Activated T-helper 17 cell treated with anti-CD3 and anti-CD28 coated beads, Interleukin-2, amount 50 U/mL, for 72 hours (primary cell): ENCODE results near the gene CCDC90B. TPM values are rescaled to one million over a fixed set of nuclear protein-coding genes. Genes with fewer than 3 reads are reported as not detected.
A peak's percentile ranks its signal among the peaks of the same experiment; 100 is the strongest.
"Not testable (repeated sequence)": the region's sequence is repeated elsewhere in the genome, so short reads cannot be mapped to it uniquely, and the experiment has no call there.

Experiments
- ATAC-seq: fragments of 150-1000 bp; cut with Tn5 transposase; replicated peaks from 2 replicates; pipeline ENCODE4 v1.10.0; 2021; ENCODE audit warnings: mild to moderate bottlenecking, moderate library complexity
- H3K27ac Mint-ChIP-seq: one replicate; pipeline ENCODE4 v1.8.0; 2022; ENCODE audit warnings: mixed read lengths
- H3K27me3 Mint-ChIP-seq: one replicate; pipeline ENCODE4 v1.8.0; 2022; ENCODE audit warnings: mixed read lengths
- H3K36me3 Mint-ChIP-seq: one replicate; pipeline ENCODE4 v1.8.0; 2022; ENCODE audit warnings: low read depth, mild to moderate bottlenecking, mixed read lengths
- H3K4me1 Mint-ChIP-seq: one replicate; pipeline ENCODE4 v1.8.0; 2022; ENCODE audit warnings: mixed read lengths
- H3K4me3 Mint-ChIP-seq: one replicate; pipeline ENCODE4 v1.8.0; 2022; ENCODE audit warnings: mild to moderate bottlenecking, mixed read lengths
- H3K9me3 Mint-ChIP-seq: one replicate; pipeline ENCODE4 v1.8.0; 2022; ENCODE audit warnings: mixed read lengths
- total RNA-seq, 2 donors: library from RNA; stranded (reverse); gene quantifications; one replicate each; pipeline ENCODE4 v1.2.3, GENCODE V29; 2022

The CCDC90B gene
- total RNA-seq, 2 donors from 2014 or later: 25.4 to 30.7 TPM

DNA sequence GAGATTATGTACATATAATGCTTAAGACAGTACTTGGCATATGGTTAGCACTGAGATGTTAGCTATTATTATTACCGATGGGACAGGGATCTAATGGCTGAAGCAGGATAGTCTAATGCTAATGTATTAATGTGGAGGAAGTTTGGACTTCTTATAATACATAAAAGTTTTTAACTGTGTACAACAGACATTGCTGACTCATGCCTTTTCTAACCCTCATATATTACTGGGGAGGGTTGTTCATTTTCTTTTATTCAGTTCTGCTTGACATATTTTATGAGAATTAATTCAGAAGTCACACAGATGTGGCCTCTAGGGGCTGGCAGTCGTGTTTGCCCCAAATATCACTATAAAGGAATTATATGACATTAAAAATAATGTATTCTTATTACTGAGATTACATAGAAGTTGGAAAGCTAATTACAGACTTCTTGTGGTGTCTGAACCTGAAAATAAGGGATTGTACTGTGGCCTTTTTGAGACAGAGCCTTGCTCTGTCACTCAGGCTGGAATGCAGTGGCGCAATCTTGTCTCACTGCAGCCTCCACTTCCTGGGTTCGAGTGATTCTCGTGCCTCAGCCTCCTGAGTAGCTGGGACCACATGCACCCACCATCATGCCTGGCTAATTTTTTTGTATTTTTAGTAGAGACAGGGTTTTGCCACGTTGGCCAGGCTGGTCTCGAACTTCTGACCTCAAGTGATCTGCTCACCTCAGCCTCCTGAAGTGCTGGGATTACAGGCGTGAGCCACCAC is 10.1 kb downstream of the CCDC90B start:
- Mint-ChIP-seq H3K27ac (no peak overlapping the region), H3K9me3 (no peaks in the 10 kb centered on the region), H3K4me1 (peaks cover 8% of the 10 kb centered on the region), H3K4me3 (no peak overlapping the region), H3K27me3 (no peaks in the 10 kb centered on the region), H3K36me3 (peaks cover 90% of the 10 kb centered on the region)
- no peak for ATAC-seq

DNA sequence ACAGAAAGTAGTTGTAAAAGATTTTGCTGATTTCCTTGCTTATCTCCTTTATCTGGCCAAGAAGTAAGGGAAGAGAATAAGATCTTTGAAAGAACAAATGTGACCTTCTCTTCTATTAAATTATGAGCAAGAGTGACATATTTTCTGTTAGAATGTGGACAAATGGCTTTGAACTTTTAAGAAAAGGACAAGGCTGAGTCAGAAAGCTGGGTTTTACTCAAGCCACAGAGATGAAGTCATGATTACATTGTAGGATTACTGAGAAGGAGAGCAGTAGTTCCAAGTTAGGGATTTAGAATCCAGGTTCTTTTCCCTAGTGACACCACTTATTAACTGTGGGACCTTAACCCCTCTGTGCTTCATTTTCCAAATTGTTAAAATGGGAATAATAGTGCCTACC is 13.5 kb downstream of the CCDC90B start:
- ATAC-seq: peak; percentile 65
- Mint-ChIP-seq H3K27me3 (no peaks in the 10 kb centered on the region), H3K4me1 (peaks cover 21% of the 10 kb centered on the region), H3K27ac (no peak overlapping the region), H3K36me3 (peaks cover 93% of the 10 kb centered on the region), H3K9me3 (no peaks in the 10 kb centered on the region), H3K4me3 (no peak overlapping the region)

DNA sequence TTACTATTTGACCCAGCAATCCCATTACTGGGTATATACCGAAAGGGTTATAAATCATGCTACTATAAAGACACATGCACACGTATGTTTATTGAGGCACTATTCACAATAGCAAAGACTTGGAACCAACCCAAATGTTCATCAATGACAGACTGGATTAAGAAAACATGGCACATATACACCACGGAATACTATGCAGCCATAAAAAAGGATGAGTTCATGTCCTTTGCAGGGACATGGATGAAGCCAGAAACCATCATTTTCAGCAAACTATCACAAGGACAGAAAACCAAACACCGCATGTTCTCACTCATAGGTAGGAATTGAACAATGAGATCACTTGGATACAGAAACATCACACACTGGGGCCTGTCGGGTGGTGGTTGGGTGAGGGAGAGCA is 14.4 kb downstream of the CCDC90B start:
- H3K9me3 Mint-ChIP-seq, H3K4me3 Mint-ChIP-seq, H3K27me3 Mint-ChIP-seq, H3K27ac Mint-ChIP-seq, ATAC-seq: not testable (repeated sequence)
- Mint-ChIP-seq H3K36me3 (peaks cover 93% of the 10 kb centered on the region), H3K4me1 (peaks cover 26% of the 10 kb centered on the region)

DNA sequence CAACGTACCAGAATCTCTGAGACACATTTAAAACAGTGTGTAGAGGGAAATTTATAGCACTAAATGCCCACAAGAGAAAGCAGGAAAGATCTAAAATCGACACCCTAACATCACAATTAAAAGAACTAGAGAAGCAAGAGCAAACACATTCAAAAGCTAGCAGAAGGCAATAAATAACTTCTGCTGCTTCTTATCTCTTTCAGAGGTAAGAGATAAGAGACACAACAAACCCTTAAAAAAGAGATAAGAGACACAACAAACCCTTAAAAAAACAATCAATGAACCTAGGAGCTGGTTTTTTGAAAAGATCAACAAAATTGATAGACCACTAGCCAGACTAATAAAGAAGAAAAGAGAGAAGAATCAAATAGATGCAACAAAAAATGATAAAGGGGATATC is 17.1 kb downstream of the CCDC90B start:
- Mint-ChIP-seq H3K27ac (peak overlapping the region; percentile 40), H3K4me1 (peaks cover 26% of the 10 kb centered on the region), H3K36me3 (peaks cover 95% of the 10 kb centered on the region)
- ATAC-seq, H3K9me3 Mint-ChIP-seq, H3K27me3 Mint-ChIP-seq, H3K4me3 Mint-ChIP-seq: not testable (repeated sequence)

DNA sequence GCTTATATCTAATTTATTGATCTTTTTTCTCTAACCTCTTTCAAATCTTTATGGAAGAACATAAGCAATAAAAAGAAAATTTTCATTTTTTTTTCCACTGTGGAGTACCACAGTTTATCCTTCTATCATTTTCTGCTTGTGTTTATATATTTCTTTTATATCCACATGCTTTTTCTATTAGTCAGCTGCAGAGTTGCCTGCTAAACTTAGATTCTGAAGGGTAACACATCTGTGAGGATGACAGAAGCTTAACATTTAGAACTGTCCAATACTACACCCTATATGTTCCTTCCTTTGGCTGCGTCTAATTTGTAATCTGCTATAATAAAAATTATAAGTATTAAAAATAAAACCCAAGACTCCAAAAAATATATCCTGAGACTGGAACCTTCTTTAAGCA is 20.8 kb downstream of the CCDC90B start:
- Mint-ChIP-seq H3K4me3 (no peak overlapping the region), H3K36me3 (peaks cover 93% of the 10 kb centered on the region), H3K4me1 (peaks cover 23% of the 10 kb centered on the region), H3K27me3 (no peaks in the 10 kb centered on the region), H3K27ac (no peak overlapping the region), H3K9me3 (no peaks in the 10 kb centered on the region)
- no peak for ATAC-seq

DNA sequence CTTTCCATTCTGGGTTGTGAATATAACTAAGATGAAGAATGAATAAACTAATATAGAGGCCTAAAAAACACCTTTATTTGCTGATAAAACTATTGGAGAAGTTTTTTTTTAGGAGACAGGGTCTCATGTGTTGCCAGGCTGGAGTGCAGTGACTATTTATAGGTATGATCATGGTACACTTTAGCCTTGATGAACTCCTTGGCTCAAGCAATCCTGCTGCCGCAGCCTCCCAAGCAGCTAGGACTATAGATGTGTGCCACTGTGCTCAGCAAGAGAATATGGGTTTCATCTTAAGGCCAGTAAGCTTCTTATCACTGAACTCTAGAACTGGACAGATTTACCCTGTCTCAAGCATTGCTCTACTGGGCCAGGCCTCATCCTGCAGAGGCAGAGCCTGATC is 26.6 kb downstream of the CCDC90B start:
- no peaks in the 10 kb centered on the region for H3K9me3 Mint-ChIP-seq
- no peak overlapping the region for H3K27ac Mint-ChIP-seq
- H3K27me3 Mint-ChIP-seq: no peaks in the 10 kb centered on the region
- peaks cover 65% of the 10 kb centered on the region for H3K36me3 Mint-ChIP-seq
- no peak overlapping the region for H3K4me3 Mint-ChIP-seq
- no peaks in the 10 kb centered on the region for H3K4me1 Mint-ChIP-seq
- ATAC-seq: no peak

DNA sequence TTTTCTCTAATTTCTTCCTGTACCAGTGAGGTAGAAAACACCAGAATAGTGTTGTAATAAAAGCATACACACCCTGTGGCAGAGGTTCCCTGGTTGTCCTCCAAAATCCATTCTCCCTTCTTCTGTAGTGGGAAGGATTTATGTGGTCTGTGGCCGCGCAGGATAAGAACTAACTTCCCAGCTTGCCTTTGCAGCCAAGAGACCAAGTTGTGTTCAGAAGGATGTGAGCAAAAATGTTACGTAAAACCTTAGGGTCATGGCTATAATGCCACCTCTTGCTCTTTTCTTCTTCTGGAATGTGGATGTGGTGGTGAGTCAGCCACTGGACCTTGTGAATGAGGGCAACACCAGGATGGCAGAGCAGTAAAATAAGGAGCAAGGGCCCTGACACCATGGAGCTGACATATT is 28.4 kb downstream of the CCDC90B start:
- Mint-ChIP-seq H3K27me3 (no peaks in the 10 kb centered on the region), H3K9me3 (no peaks in the 10 kb centered on the region), H3K27ac (no peak overlapping the region), H3K36me3 (peaks cover 47% of the 10 kb centered on the region), H3K4me1 (no peaks in the 10 kb centered on the region), H3K4me3 (no peak overlapping the region)
- ATAC-seq: no peak

DNA sequence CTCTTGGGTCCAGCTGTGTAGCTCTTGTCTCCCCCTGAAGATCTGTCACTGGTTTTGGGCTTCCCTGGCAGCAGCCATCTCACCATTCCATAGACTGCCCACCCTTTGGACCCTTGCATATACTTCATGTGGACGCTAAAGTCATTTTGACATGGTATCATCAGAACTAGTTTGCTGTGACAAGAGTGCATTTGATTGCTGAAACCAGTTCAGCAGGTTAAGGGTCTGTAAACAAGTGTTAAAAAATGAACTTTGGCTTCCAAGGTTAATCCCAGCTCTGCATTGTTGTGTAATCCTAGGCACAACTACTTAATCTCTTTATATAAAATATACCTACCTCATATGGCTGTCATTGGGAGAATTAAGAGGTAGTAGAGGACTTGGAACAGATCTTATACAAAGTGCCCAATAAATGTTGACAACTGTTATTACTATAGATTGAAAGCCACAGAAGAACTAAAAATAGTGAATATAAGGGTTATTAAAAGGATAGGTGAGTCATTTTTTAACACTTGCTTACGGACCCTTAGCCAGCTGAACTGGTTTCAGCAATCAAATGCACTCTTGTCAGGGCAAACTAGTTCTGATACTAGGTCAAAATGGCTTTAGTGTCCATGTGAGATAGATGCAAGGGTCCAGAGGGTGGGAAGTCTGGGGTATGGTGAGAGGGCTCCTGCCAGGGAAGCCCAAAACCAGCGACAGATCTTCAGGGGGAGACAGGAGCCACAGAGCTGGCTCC is 29.4 kb downstream of the CCDC90B start:
- H3K36me3 Mint-ChIP-seq: peaks cover 40% of the 10 kb centered on the region
- H3K27ac Mint-ChIP-seq: peak overlapping the region; percentile 40
- ATAC-seq: no peak
- H3K4me3 Mint-ChIP-seq: no peak overlapping the region
- no peaks in the 10 kb centered on the region for H3K4me1 Mint-ChIP-seq
- H3K27me3 Mint-ChIP-seq: no peaks in the 10 kb centered on the region
- H3K9me3 Mint-ChIP-seq: no peaks in the 10 kb centered on the region

DNA sequence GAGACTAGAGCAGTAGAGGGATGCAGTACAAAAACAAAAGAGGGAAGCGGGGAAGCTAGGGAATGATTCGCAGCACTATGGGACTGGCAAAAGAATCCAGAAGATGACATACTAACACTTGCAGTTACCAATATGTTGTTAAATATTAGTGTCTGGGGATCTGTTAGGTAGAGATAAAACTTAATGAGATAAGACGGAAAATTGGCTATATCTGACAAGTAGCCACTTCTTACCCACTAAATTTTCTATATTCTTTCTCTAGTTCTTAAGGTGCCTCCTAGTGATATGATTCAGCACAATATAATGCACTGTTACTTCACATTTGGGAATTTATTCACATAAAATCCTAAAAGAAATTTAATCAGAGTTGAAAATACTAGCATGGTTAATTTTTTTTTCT is 30.8 kb downstream of the CCDC90B start:
- ATAC-seq: no peak
- no peaks in the 10 kb centered on the region for H3K9me3 Mint-ChIP-seq
- no peaks in the 10 kb centered on the region for H3K4me1 Mint-ChIP-seq
- no peak overlapping the region for H3K27ac Mint-ChIP-seq
- H3K27me3 Mint-ChIP-seq: no peaks in the 10 kb centered on the region
- H3K36me3 Mint-ChIP-seq: peaks cover 28% of the 10 kb centered on the region
- no peak overlapping the region for H3K4me3 Mint-ChIP-seq

DNA sequence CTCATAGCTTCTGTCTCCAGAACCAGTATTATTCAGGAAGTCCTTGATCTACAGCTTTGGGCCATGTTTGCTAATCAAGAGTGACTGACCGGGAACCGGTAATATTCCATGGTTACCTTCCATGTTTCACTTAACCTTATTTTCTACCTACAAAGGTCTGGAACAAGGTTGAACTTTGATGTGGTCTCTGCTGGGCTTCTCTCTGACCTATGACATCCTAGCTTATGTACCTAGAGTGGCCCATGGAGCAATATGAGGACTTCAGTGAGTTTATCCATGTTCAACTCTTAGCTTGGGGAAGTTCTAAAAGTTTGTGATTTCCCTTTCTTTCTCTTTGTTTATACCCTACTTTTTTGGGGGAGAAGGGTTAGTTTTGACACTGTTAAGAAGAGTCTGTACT is 33.2 kb downstream of the CCDC90B start:
- Mint-ChIP-seq H3K27ac (no peak overlapping the region), H3K27me3 (no peaks in the 10 kb centered on the region), H3K36me3 (peaks cover 14% of the 10 kb centered on the region), H3K9me3 (no peaks in the 10 kb centered on the region), H3K4me1 (no peaks in the 10 kb centered on the region), H3K4me3 (no peak overlapping the region)
- no peak for ATAC-seq

DNA sequence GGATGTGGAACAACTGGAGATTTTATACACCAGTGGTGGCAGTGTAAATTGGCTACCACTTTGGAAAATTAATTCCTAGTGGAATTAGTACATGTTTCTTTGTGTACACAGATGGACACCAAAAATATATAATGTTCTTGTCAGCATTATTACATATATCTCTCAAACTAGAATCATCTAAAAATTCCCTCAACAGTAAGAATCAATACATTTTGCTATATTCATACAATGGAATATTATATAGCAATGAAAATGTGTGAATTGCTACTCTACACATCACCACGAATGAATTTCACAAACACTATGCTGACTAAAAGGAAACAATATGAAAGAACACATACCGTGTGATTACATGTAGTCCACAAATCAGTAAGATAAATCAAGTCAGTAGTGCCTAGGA is 33.9 kb downstream of the CCDC90B start:
- Mint-ChIP-seq H3K36me3 (peaks cover 7% of the 10 kb centered on the region), H3K27ac (no peak overlapping the region), H3K27me3 (no peaks in the 10 kb centered on the region), H3K4me3 (no peak overlapping the region), H3K9me3 (no peaks in the 10 kb centered on the region), H3K4me1 (no peaks in the 10 kb centered on the region)
- no peak for ATAC-seq

DNA sequence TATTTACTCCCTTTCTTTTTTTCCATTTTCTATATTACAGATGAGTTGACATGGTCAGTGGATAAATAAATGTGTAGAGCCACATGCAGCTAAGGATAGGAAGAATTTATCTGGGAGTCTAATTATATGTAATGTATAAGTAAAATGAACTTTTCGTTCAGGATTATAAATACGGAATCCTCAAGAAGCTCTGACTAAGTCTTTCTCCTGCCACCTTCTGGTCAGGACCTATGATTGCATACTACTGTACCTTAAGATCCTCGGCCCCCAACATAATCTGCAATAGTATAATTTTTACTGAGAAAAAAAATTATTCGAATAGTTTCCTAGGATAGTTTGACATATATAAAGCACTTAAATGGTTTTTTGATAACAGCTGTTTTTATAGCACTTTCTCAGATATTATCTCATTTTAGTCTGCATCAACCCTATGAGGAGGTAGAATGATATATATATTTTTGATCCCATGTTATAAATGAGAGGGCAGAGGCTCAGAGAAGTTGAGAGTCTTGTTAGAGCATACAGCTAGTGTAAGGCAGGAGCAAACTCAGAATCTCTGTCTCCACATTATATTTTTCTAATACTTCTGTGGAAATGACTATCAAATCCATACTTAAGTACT is 36.1 kb downstream of the CCDC90B start:
- Mint-ChIP-seq H3K36me3 (no peaks in the 10 kb centered on the region), H3K27me3 (no peaks in the 10 kb centered on the region), H3K4me1 (no peaks in the 10 kb centered on the region), H3K9me3 (no peaks in the 10 kb centered on the region), H3K27ac (no peak overlapping the region), H3K4me3 (no peak overlapping the region)
- ATAC-seq: peak; percentile 39

DNA sequence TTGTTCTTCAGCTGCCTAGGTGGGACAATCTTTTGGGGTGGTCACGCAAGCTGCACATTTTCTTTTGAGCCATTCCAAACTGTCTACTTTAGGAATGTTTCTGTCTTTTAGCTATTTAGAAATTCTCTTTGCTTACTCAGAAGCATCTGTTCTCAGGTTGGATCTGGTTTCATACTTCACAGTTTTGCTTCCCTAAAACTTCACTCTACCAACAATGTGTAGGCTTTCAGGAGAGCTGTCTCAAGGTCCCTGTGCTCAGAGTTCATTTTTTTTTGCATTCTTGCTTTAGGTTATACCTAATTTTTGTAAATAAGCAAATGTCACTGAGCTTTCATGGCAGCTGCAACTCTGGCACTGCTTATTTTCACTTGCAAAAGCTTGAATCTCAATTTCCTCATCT is 36.7 kb downstream of the CCDC90B start:
- ATAC-seq: no peak
- H3K4me3 Mint-ChIP-seq: no peak overlapping the region
- H3K27me3 Mint-ChIP-seq: no peaks in the 10 kb centered on the region
- H3K9me3 Mint-ChIP-seq: no peaks in the 10 kb centered on the region
- H3K27ac Mint-ChIP-seq: peak overlapping the region; percentile 16
- no peaks in the 10 kb centered on the region for H3K36me3 Mint-ChIP-seq
- H3K4me1 Mint-ChIP-seq: no peaks in the 10 kb centered on the region

DNA sequence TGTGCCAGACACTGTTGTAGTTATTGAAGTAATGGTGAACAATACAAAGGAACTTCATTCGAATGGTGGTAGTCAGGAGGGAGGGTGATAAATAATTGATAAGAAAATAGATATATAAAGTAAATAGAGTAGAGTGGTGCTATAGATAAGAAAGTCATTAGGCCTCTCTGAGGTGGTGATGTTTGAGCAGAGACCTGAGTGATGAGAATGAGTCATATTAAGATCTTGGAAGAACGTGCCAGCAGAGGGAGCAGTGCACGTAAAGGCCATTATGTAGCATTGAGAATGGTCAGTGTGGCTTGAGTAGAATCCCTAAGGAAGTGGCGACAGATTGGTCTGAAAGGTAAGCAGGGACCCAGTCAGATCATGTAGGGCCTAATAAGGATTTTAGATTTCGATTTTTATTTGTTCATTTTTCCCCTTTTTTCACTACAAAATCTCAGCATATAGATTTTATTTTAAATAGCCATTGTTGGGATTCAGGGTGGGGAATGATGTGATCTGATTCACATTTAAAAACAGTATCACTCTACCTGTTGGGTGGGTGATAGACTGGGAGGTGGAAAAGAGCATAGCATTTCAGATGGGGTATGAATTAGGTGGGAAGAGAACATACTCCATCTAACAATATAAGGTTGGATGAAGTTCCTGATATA is 44.7 kb downstream of the CCDC90B start:
- peak; percentile 65 for ATAC-seq
- Mint-ChIP-seq H3K4me1 (no peaks in the 10 kb centered on the region), H3K27me3 (no peaks in the 10 kb centered on the region), H3K4me3 (no peak overlapping the region), H3K9me3 (no peaks in the 10 kb centered on the region), H3K27ac (no peak overlapping the region), H3K36me3 (no peaks in the 10 kb centered on the region)
